Endothelial cell of umbilical vein (primary cell): ENCODE results near the gene HYAL2. TPM values are rescaled to one million over a fixed set of nuclear protein-coding genes. Genes with fewer than 3 reads are reported as not detected.
A peak's percentile ranks its signal among the peaks of the same experiment; 100 is the strongest.

Experiments
- BruUV-seq: library from RNA; stranded (reverse); fragments of 400-500 nt; replicated peaks from 2 replicates; lab custom pipeline; 2021; lab: Mats Ljungman, UMichigan
- CTCF ChIA-PET: fragments of 300-600, 350-600 bp; sonication (Branson Sonifier 250); formaldehyde crosslinking; loops from one replicate; lab custom pipeline; 2021; ENCODE audit warnings: antibody characterized with exemption, inconsistent platforms; lab: Charles Lee
- POLR2A ChIA-PET: fragments of 300-600, 350-600 bp; sonication (Branson Sonifier 250); formaldehyde crosslinking; loops from one replicate; lab custom pipeline; 2021; ENCODE audit warnings: antibody characterized with exemption, inconsistent platforms; lab: Charles Lee
- DNase-seq: peaks from one replicate; pipeline ENCODE4 v3.0.0-alpha.2; 2011; ENCODE audit warnings: low read depth, low spot score
- FAIRE-seq: peaks from 2 replicates; lab custom pipeline; 2011; peaks lifted over from hg19 to GRCh38; lab: Jason Lieb, UNC
- H2AFZ ChIP-seq: 2 replicates; pipeline ENCODE4 v1.6.0; 2012; ENCODE audit warnings: low read depth, low read length, control low read depth, inconsistent platforms
- H3K27ac ChIP-seq: 2 replicates; pipeline ENCODE4 v1.5.1; 2011; ENCODE audit warnings: low read depth, mild to moderate bottlenecking, control low read depth, low read length, moderate library complexity; ENCODE audit not compliant: insufficient read depth
- H3K27me3 ChIP-seq, 2 experiments: 2 replicates each; pipeline versions ENCODE4 v1.6.0 to v1.6.1; 2011; ENCODE audit warnings: low read length in 2 of 2, mixed read lengths in 1 of 2; ENCODE audit not compliant: control insufficient read depth in 2 of 2, insufficient read depth in 2 of 2
- H3K36me3 ChIP-seq, 2 experiments: 2 replicates in 1 of 2; 3 replicates in 1 of 2; pipeline ENCODE4 v1.5.1; 2011; ENCODE audit warnings: low read length in 2 of 2, mild to moderate bottlenecking in 1 of 2, moderate library complexity in 1 of 2; ENCODE audit not compliant: control insufficient read depth in 2 of 2, insufficient read depth in 2 of 2; ENCODE audit errors: extremely low read depth in 1 of 2
- H3K4me1 ChIP-seq: 3 replicates; pipeline ENCODE4 v1.5.1; 2011; ENCODE audit warnings: mild to moderate bottlenecking, low read length; ENCODE audit not compliant: control insufficient read depth, insufficient read depth; ENCODE audit errors: extremely low read depth
- H3K4me2 ChIP-seq: 2 replicates; pipeline ENCODE4 v1.6.1; 2011; ENCODE audit warnings: low read length, control low read depth, mixed read lengths; ENCODE audit not compliant: insufficient read depth
- H3K4me3 ChIP-seq, 3 experiments: fragments of 200-600 bp in 1 of 3; sonication (generic), shearing (Covaris generic) in 1 of 3; replicated peaks in 1 of 3; 2 replicates each; pipeline ENCODE4 v1.5.1; 2011 to 2016; ENCODE audit warnings: control low read depth in 3 of 3, low read length in 3 of 3, mild to moderate bottlenecking in 2 of 3, inconsistent platforms in 1 of 3, low read depth in 1 of 3, moderate library complexity in 1 of 3; ENCODE audit not compliant: insufficient read depth in 1 of 3
- H3K79me2 ChIP-seq: 2 replicates; pipeline ENCODE4 v1.6.0; 2012; ENCODE audit warnings: low read length, inconsistent platforms; ENCODE audit not compliant: control insufficient read depth, insufficient read depth
- H3K9ac ChIP-seq: replicated peaks from 2 replicates; pipeline ENCODE3; 2011; ENCODE audit warnings: low read length, control low read depth; ENCODE audit not compliant: insufficient read depth; ENCODE audit errors: extremely low read depth
- H3K9me1 ChIP-seq: replicated peaks from 3 replicates; pipeline ENCODE4 v1.6.0; 2011; ENCODE audit warnings: mild to moderate bottlenecking, low read length; ENCODE audit not compliant: control insufficient read depth, insufficient read depth; ENCODE audit errors: extremely low read depth
- H3K9me3 ChIP-seq: replicated peaks from 2 replicates; pipeline ENCODE4 v1.5.1; 2012; ENCODE audit warnings: low read length, inconsistent platforms; ENCODE audit not compliant: control insufficient read depth, insufficient read depth
- H4K20me1 ChIP-seq: replicated peaks from 2 replicates; pipeline ENCODE3; 2011; ENCODE audit warnings: mild to moderate bottlenecking, low read length; ENCODE audit not compliant: control insufficient read depth, insufficient read depth; ENCODE audit errors: extremely low read depth
- CTCF ChIP-seq, 2 donors: IDR thresholded peaks; 1 replicate in 1 of 2; 2 replicates in 1 of 2; pipeline ENCODE4 v1.5.1; 2011; ENCODE audit warnings: low read length in 2 of 2, mild to moderate bottlenecking in 2 of 2, moderate library complexity in 2 of 2, control low read depth in 1 of 2, inconsistent platforms in 1 of 2, low read depth in 1 of 2; ENCODE audit not compliant: insufficient read depth in 1 of 2; ENCODE audit errors: extremely low read depth in 1 of 2
- EZH2 ChIP-seq: IDR thresholded peaks from 2 replicates; pipeline ENCODE4 v1.6.1; 2012; ENCODE audit warnings: borderline replicate concordance, low read depth, mild to moderate bottlenecking, moderate library complexity, low read length, inconsistent platforms; ENCODE audit not compliant: severe bottlenecking
- FOS ChIP-seq: IDR thresholded peaks from 2 replicates; pipeline ENCODE4 v1.6.1; 2011; ENCODE audit warnings: mild to moderate bottlenecking, low read length, moderate library complexity, borderline replicate concordance; ENCODE audit not compliant: insufficient read depth
- GATA2 ChIP-seq: IDR thresholded peaks from 2 replicates; pipeline ENCODE4 v1.7.0; 2011; ENCODE audit warnings: low read depth, mild to moderate bottlenecking, moderate library complexity, mixed read lengths, low read length; ENCODE audit not compliant: insufficient read length, insufficient read depth
- JUN ChIP-seq: IDR thresholded peaks from 2 replicates; pipeline ENCODE4 v1.6.1; 2011; ENCODE audit warnings: borderline replicate concordance, low read depth; ENCODE audit not compliant: insufficient read length, insufficient read depth
- MAX ChIP-seq: IDR thresholded peaks from 2 replicates; pipeline ENCODE4 v1.6.1; 2011; ENCODE audit not compliant: insufficient read depth, insufficient read length
- MYC ChIP-seq: IDR thresholded peaks from one replicate; pipeline ENCODE4 v1.6.1; 2011; ENCODE audit warnings: mild to moderate bottlenecking, low read depth, low read length
- POLR2A ChIP-seq: IDR thresholded peaks from 2 replicates; pipeline ENCODE4 v1.6.1; 2012; ENCODE audit warnings: low read depth, mild to moderate bottlenecking, control low read depth, low read length
- POLR2AphosphoS5 ChIP-seq: IDR thresholded peaks from 2 replicates; pipeline ENCODE4 v1.6.1; 2012; ENCODE audit warnings: low read depth, mild to moderate bottlenecking, control low read depth, low read length, moderate library complexity; ENCODE audit not compliant: insufficient read depth
- dilution Hi-C: fragments of 300-500 bp; cut with MboI; formaldehyde crosslinking; loops from one replicate; pipeline ENCODE4 v1.15.0; 2019; ENCODE audit warnings: low sequenced_read_pairs; ENCODE audit not compliant: extremely low pct_ligation_motif_present
- intact Hi-C: fragments of 100-400 bp; cut with micrococcal nuclease; formaldehyde crosslinking; loops from one replicate; pipeline ENCODE4 v1.10.0; 2022
- polyA plus RNA-seq, 4 experiments: library from polyadenylated mRNA; depleted of rRNA in 3 of 4; stranded (reverse) in 3 of 4; unstranded in 1 of 4; fragments of >200 nt; gene quantifications; 2 replicates each; pipeline versions ENCODE4 v1.2.1 to v1.2.3, GENCODE V29; 2011 to 2012; ENCODE audit warnings: missing spikeins in 1 of 4
- total RNA-seq: library from RNA; stranded (reverse); gene quantifications from 2 replicates; pipeline ENCODE4 v1.2.3, GENCODE V29; 2021

HYAL2 gene
- total and polyA plus RNA-seq, 2 donors (not counting 3 experiments of a cell fraction or from before 2014, with no cell fraction given) = 266 to 970 TPM

GRCh38 chr3:50350527-50351322 lies 28.2 kb upstream of the HYAL2 start, which contains the start of the genes CYB561D2 and NPRL2:
TSS of gene CYB561D2 (plus strand) at chr3:50350862. CDS start at chr3:50351434, 572 bp downstream.
TSS of gene NPRL2 (minus strand) at chr3:50350775. CDS start at chr3:50350652, 123 bp downstream.
- CTCF ChIA-PET = interaction anchor here (0.7 to 7.7 kb wide), 10 partner anchors 9 to 261 kb away, joined by 3 to 165 read pairs (median 4); partner anchors contain the start of gene TMEM115

GRCh38 chr3:50350213-50350526 lies 27.6 kb upstream of the HYAL2 start:
- Histone ChIP-seq H3K9ac (peak overlapping the region; percentile 33), H3K27ac (no peak overlapping the region), H3K4me1 (peaks cover 20% of the 10 kb centered on the region), H3K79me2 (peaks cover 3% of the 10 kb centered on the region), H3K9me1 (no peaks in the 10 kb centered on the region), H2AFZ (peak overlapping the region; percentile 33), H3K4me3 (peak overlapping the region; percentile 19 to 77 (median 40)), H3K27me3 (no peaks in the 10 kb centered on the region), H4K20me1 (no peaks in the 10 kb centered on the region), H3K4me2 (peak overlapping the region; percentile 67), H3K9me3 (no peaks in the 10 kb centered on the region), H3K36me3 (peaks cover 8 to 26% of the 10 kb centered on the region in 2 experiments)
- no peak for DNase-seq
- POLR2A ChIA-PET = interaction anchor here (0.9 kb wide), 1 partner anchor 174 kb away, joined by 3 read pairs; no protein-coding TSS in a partner anchor
- intact Hi-C loops (no loop called here), dilution Hi-C loops (no loop called here)
- no peak for FAIRE-seq
- TF ChIP-seq MYC (no peak), MAX (no peak), FOS (no peak), GATA2 (no peak), EZH2 (no peak), CTCF (IDR thresholded peaks at IDR 0.05; ENCODE audit: extremely low read depth in 1 of 2, insufficient read depth in 1 of 2, low read depth in 1 of 2, low read length in 2 of 2) (no peak), POLR2AphosphoS5 (no peak), JUN (no peak), POLR2A (no peak)
- BruUV-seq = no TSS peak
- CTCF ChIA-PET = interaction anchor here (1.1 to 7.7 kb wide), 8 partner anchors 10 to 262 kb away, joined by 3 to 165 read pairs (median 5); partner anchors contain the start of gene TMEM115

More at GRCh38 chr3:50350527-50351322, 28.2 kb upstream of the HYAL2 start, which contains the start of the genes CYB561D2 and NPRL2:
- Histone ChIP-seq H3K79me2 (peaks cover 9% of the 10 kb centered on the region), H2AFZ (peak within 1 kb of the TSS; percentile 33), H3K4me1 (peaks cover 16% of the 10 kb centered on the region), H3K27ac (no peak within 1 kb of the TSS), H3K4me3 (peak within 1 kb of the TSS; percentile 19 to 77 (median 40)), H3K27me3 (no peaks in the 10 kb centered on the region), H3K4me2 (peak within 1 kb of the TSS; percentile 67), H3K36me3 (peaks cover 8 to 29% of the 10 kb centered on the region in 2 experiments), H4K20me1 (peaks cover 3% of the 10 kb centered on the region), H3K9ac (peak within 1 kb of the TSS; percentile 33), H3K9me1 (no peaks in the 10 kb centered on the region), H3K9me3 (no peaks in the 10 kb centered on the region)
- BruUV-seq = no TSS peak
- dilution Hi-C loops = no loop called here
- no peak for TF ChIP-seq GATA2
- peak; percentile 80 for TF ChIP-seq POLR2A
- peak; percentile 67 for TF ChIP-seq POLR2AphosphoS5
- TF ChIP-seq FOS = no peak
- peak; percentile 95 for FAIRE-seq
- POLR2A ChIA-PET = interaction anchor here (0.9 kb wide), 1 partner anchor 173 kb away, joined by 3 read pairs; no protein-coding TSS in a partner anchor
- intact Hi-C loops = loop anchor here (1.0 kb wide), 1 partner anchor 9 kb away; the partner anchor contains the start of gene TMEM115
- DNase-seq = peak; percentile 95
